Upper lobe of left lung (tissue), 6 donors: Measurements from ENCODE around the gene TMEM140. TPM values are rescaled to one million over a fixed set of nuclear protein-coding genes. Genes with fewer than 3 reads are reported as not detected.

Source experiments
- ATAC-seq, 2 donors: fragments of 200-7000 bp; cut with Tn5 transposase; one replicate each; pipeline ENCODE4 v1.9.1; 2022; ENCODE audit warnings: mild to moderate bottlenecking in 2 of 2, moderate library complexity in 2 of 2; ENCODE audit not compliant: low FRiP score in 2 of 2
- DNase-seq, 2 donors: peaks; one replicate each; pipeline ENCODE4 v3.0.0-alpha.2; 2019 to 2020
- H3K27ac ChIP-seq, 4 donors: fragments of 200-600 bp; sonication (generic); one replicate each; pipeline ENCODE4 v1.5.1; 2016 to 2019
- H3K27me3 ChIP-seq, 4 donors: fragments of 200-600 bp; sonication (generic); one replicate each; pipeline ENCODE4 v1.5.1; 2017 to 2019
- H3K36me3 ChIP-seq, 4 donors: fragments of 200-600 bp; sonication (generic); one replicate each; pipeline ENCODE4 v1.5.1; 2016 to 2019
- H3K4me1 ChIP-seq, 4 donors: fragments of 200-600 bp; sonication (generic); one replicate each; pipeline ENCODE4 v1.5.1; 2018 to 2019
- H3K4me3 ChIP-seq, 4 donors: fragments of 200-600 bp; sonication (generic); one replicate each; pipeline ENCODE4 v1.5.1; 2017 to 2019; ENCODE audit warnings: mild to moderate bottlenecking in 2 of 4, moderate library complexity in 1 of 4
- H3K9me3 ChIP-seq, 4 donors: fragments of 200-600 bp; sonication (generic); one replicate each; pipeline ENCODE4 v1.5.1; 2018 to 2019
- CTCF ChIP-seq, 6 experiments: fragments of 450-650 bp in 4 of 6; fragments of 200-600 bp in 2 of 6; sonication (generic) in 2 of 6; IDR thresholded peaks; one replicate each; pipeline ENCODE4 v1.5.1; 2016 to 2019; ENCODE audit warnings: antibody characterized with exemption in 6 of 6
- EP300 ChIP-seq, 4 donors: sonication (generic); formaldehyde crosslinking; IDR thresholded peaks; one replicate each; pipeline ENCODE4 v1.5.1; 2017; ENCODE audit warnings: antibody characterized with exemption in 4 of 4, control low read depth in 2 of 4
- POLR2A ChIP-seq, 4 donors: fragments of 450-650 bp; IDR thresholded peaks; one replicate each; pipeline ENCODE4 v1.5.1; 2016 to 2017; ENCODE audit warnings: antibody characterized with exemption in 4 of 4, mild to moderate bottlenecking in 2 of 4
- POLR2AphosphoS5 ChIP-seq, 2 donors: sonication (generic); formaldehyde crosslinking; IDR thresholded peaks; one replicate each; pipeline ENCODE4 v1.5.1; 2017; ENCODE audit warnings: antibody characterized with exemption in 2 of 2
- WGBS, 2 donors: methylation state at CpG; one replicate each; pipeline ENCODE4 v1.1.5; 2017 to 2018; 5-methylcytosine and 5-hydroxymethylcytosine counted together
- total RNA-seq, 6 donors: library from RNA; depleted of rRNA in 4 of 6; stranded (reverse); fragments of >200 nt in 4 of 6; gene quantifications; one replicate each; pipeline versions ENCODE4 v1.1.0 to v1.2.1, GENCODE V29; 2016 to 2021
- donor health status: DM: no; HTN: no; CAD: no; lungs with moderate emphysema.
- donor health status: DM: no; HTN: yes; CAD: no; lungs with severe emphysema.

Gene TMEM140
- total RNA-seq, 6 donors from 2014 or later = 25.2 to 59.2 (median 32.4) TPM

GRCh38 chr7:135185471-135186260 is 37.8 kb downstream of the TMEM140 start:
- no peak for TF ChIP-seq POLR2AphosphoS5 (IDR thresholded peaks at IDR 0.05)
- TF ChIP-seq POLR2A (IDR thresholded peaks at IDR 0.05) = no peak
- TF ChIP-seq EP300 (IDR thresholded peaks at IDR 0.05) = no peak
- no peak for TF ChIP-seq CTCF (IDR thresholded peaks at IDR 0.05)
- Histone ChIP-seq H3K4me3 (no peak overlapping the region), H3K36me3 (peaks cover 38 to 89% (median 81%) of the 10 kb centered on the region in 4 donors), H3K9me3 (peaks cover 12 to 24% (median 21%) of the 10 kb centered on the region in 4 donors), H3K27ac (no peak overlapping the region), H3K27me3 (no peaks in the 10 kb centered on the region), H3K4me1 (no peaks in the 10 kb centered on the region)
- 72 to 81% methylated on average over 3 to 7 of the region's 7 CpGs for WGBS, 2 donors
- no peak for ATAC-seq
- DNase-seq = no peak

DNA sequence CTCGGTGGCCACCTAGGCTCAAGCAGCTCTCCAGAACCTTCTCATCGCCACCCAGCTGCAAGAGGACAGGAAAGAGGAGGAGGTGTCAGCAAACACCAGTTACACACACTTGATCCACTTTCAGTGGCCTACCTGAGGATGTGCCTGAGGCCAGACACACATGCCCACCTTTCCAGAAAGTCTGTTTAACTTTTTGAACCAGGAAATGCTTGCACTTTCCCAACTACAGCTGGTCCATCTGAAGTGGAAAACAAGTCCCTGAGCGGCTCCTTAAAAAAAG is 38.3 kb downstream of the TMEM140 start:
- no peak overlapping the region for H3K4me3 ChIP-seq
- 92 to 95% methylated on average over 1 to 3 of the region's 3 CpGs for WGBS, 2 donors
- no peaks in the 10 kb centered on the region for H3K27me3 ChIP-seq
- peaks cover 9 to 19% (median 16%) of the 10 kb centered on the region in 4 donors for H3K9me3 ChIP-seq
- ATAC-seq = no peak
- H3K36me3 ChIP-seq = peaks cover 38 to 95% (median 81%) of the 10 kb centered on the region in 4 donors
- H3K4me1 ChIP-seq = no peaks in the 10 kb centered on the region
- no peak overlapping the region for H3K27ac ChIP-seq
- DNase-seq = no peak
- no peak for TF ChIP-seq CTCF (IDR thresholded peaks at IDR 0.05)
- TF ChIP-seq POLR2AphosphoS5 (IDR thresholded peaks at IDR 0.05) = no peak
- TF ChIP-seq EP300 (IDR thresholded peaks at IDR 0.05) = no peak
- no peak for TF ChIP-seq POLR2A (IDR thresholded peaks at IDR 0.05)

- WGBS, 2 donors = 82 to 89% methylated on average over 12 of the region's 12 CpGs
- ATAC-seq (no peak), DNase-seq (peak in 1 of 2 donors; percentile 46)
- Histone ChIP-seq H3K27ac (no peak overlapping the region), H3K4me3 (no peak overlapping the region), H3K9me3 (peaks cover 3 to 13% (median 9%) of the 10 kb centered on the region in 4 donors), H3K27me3 (no peaks in the 10 kb centered on the region), H3K4me1 (no peaks in the 10 kb centered on the region), H3K36me3 (peaks cover 38 to 98% (median 78%) of the 10 kb centered on the region in 4 donors)
- TF ChIP-seq POLR2AphosphoS5 (IDR thresholded peaks at IDR 0.05) (no peak), CTCF (IDR thresholded peaks at IDR 0.05) (no peak), POLR2A (IDR thresholded peaks at IDR 0.05) (no peak), EP300 (IDR thresholded peaks at IDR 0.05) (no peak)
Observed at GRCh38 chr7:135186841-135187253, 39.0 kb downstream of the TMEM140 start.

DNA sequence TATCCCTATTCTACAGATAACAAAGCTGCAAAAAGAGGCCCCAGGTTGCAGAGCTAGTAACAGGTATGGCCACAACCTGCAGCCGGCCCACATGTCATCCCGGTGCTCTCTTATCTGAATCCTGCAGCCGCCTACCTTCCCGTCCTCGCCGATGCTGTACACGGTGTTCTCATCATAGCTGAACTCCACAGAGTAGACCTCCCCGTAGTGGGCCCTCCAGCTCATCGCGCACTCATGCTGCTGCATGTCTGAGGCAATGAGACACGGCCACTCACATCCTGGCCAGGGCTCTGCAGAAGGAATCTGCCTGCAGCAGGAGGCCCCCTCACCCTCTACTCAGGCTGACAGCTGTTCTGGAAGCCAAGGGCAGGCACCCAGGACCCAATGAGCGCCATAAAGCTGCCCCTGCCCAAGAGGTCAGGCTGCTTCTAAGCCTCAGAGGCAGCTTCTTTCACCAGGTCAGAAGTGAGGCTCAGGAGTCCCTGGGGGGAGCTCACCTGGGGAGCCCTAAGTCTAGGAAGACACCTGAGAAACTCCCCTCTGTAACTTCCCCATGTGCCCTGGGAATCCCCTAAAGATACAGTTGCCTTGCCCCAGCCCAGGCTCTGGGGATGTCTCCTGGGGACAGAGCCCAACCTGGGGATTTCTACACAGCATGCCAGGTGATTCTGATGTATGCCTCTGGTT is 40.6 kb downstream of the TMEM140 start:
- 96 to 97% methylated on average over 11 to 12 of the region's 12 CpGs for WGBS, 2 donors
- ATAC-seq (no peak), DNase-seq (no peak)
- Histone ChIP-seq H3K9me3 (no peaks in the 10 kb centered on the region), H3K27ac (no peak overlapping the region), H3K4me1 (no peaks in the 10 kb centered on the region), H3K27me3 (no peaks in the 10 kb centered on the region), H3K4me3 (no peak overlapping the region), H3K36me3 (peaks cover 49 to 96% (median 78%) of the 10 kb centered on the region in 4 donors)
- no peak for TF ChIP-seq POLR2A (IDR thresholded peaks at IDR 0.05)
- no peak for TF ChIP-seq EP300 (IDR thresholded peaks at IDR 0.05)
- no peak for TF ChIP-seq POLR2AphosphoS5 (IDR thresholded peaks at IDR 0.05)
- TF ChIP-seq CTCF (IDR thresholded peaks at IDR 0.05) = no peak
